Measurements from ENCODE around the gene RAB11FIP3. TPM values are rescaled to one million over a fixed set of nuclear protein-coding genes. Genes with fewer than 3 reads are reported as not detected.

The RAB11FIP3 gene
- total RNA-seq, 1 experiment from 2014 or later, result 37.1 TPM

- Mint-ChIP-seq H3K27me3 (ENCODE audit: low read depth) (no peaks in the 10 kb centered on the region; the same call in 1 of the 2 replicates), H3K4me1 (peaks cover 16 to 23% of the 10 kb centered on the region in 2 experiments), H3K9me3 (no peaks in the 10 kb centered on the region), H3K36me3 (ENCODE audit: insufficient read depth in 1 of 3, low read depth in 3 of 3) (peaks cover 4 to 6% (median 6%) of the 10 kb centered on the region in 3 experiments; a peak in 4 of 7 replicates), H3K27ac (peak overlapping the region in 2 of 3 experiments; percentile 36 to 90; a peak in 2 of 7 replicates), H3K4me3 (no peak overlapping the region)
- no peak overlapping the region for H3K18ac ChIP-seq (ENCODE audit: insufficient read length, low read depth, low read length)
- H3K9ac ChIP-seq (ENCODE audit: extremely low read depth, insufficient read length, low read length), result no peak overlapping the region
- no peak for DNase-seq
- no peak overlapping the region for H3K4ac ChIP-seq (ENCODE audit: low read depth, low read length)
- H2AFZ ChIP-seq (ENCODE audit: low read length), result no peak overlapping the region
- no peak overlapping the region for H3T11ph ChIP-seq (ENCODE audit: low read length)
- no peaks in the 10 kb centered on the region for H3K27me3 ChIP-seq (ENCODE audit: insufficient read depth, low read length)
- no peak overlapping the region for H3K56ac ChIP-seq (ENCODE audit: insufficient read length, low read depth, low read length)
- H3K23me2 ChIP-seq (ENCODE audit: insufficient read length, low read depth, low read length, poor library complexity, severe bottlenecking), result no peaks in the 10 kb centered on the region
- TF ChIP-seq CTCF (conservative IDR thresholded peaks at IDR 0.05), result no peak
- H2AK5ac ChIP-seq (ENCODE audit: insufficient read length, low read length), result no peak overlapping the region
- no peak overlapping the region for H4K8ac ChIP-seq (replicated peaks; ENCODE audit: insufficient read length, low read depth, low read length)
- no peak overlapping the region for H3K27ac ChIP-seq (ENCODE audit: insufficient read length, low read depth, low read length)
- H3K14ac ChIP-seq (ENCODE audit: insufficient read depth, low read length), result no peak overlapping the region
- no peaks in the 10 kb centered on the region for H3K79me1 ChIP-seq (ENCODE audit: insufficient read depth, low read depth, low read length, poor library complexity, severe bottlenecking)
- H4K20me1 ChIP-seq (ENCODE audit: control insufficient read depth, insufficient read depth, insufficient read length), result no peaks in the 10 kb centered on the region
- no peak overlapping the region for H2BK120ac ChIP-seq (ENCODE audit: low read depth, low read length, poor library complexity, severe bottlenecking)
- peak overlapping the region; percentile 87 for H2BK5ac ChIP-seq (ENCODE audit: insufficient read length, low read length)
- H2BK12ac ChIP-seq (ENCODE audit: insufficient read length, low read depth, low read length), result no peak overlapping the region
- no peaks in the 10 kb centered on the region for H3K9me3 ChIP-seq (ENCODE audit: control insufficient read depth, low read depth, low read length)
- H4K91ac ChIP-seq (ENCODE audit: insufficient read length, low read depth, low read length), result no peak overlapping the region
- H3K79me2 ChIP-seq (ENCODE audit: insufficient read depth, low read length), result no peaks in the 10 kb centered on the region
- no peak overlapping the region for H3K23ac ChIP-seq (ENCODE audit: insufficient read length, low read depth, low read length)
- H3K4me1 ChIP-seq (ENCODE audit: insufficient read depth, low read length), result no peaks in the 10 kb centered on the region
- no CpG with 5 or more reads among the region's 4 CpGs for WGBS (ENCODE audit: extremely low coverage, insufficient read length, low lambda C conversion rate)
- H3K4me2 ChIP-seq (ENCODE audit: insufficient read depth, insufficient read length, low read length), result no peak overlapping the region
- no peak overlapping the region for H2BK20ac ChIP-seq (ENCODE audit: low read depth, low read length, poor library complexity, severe bottlenecking)
- no peak overlapping the region for H4K5ac ChIP-seq (ENCODE audit: insufficient read length, low read depth, low read length)
- no peak overlapping the region for H2BK15ac ChIP-seq (ENCODE audit: low read depth, low read length)
These were observed 20.1 kb downstream of the RAB11FIP3 start for GRCh38 chr16:445566-445965.
